HEK293 (cell line): ENCODE results near the gene AADAT.

Experiments used
- CTCF ChIA-PET: fragments of 350-600 bp; formaldehyde crosslinking; extraction: SDS; loops from one replicate; lab custom pipeline; 2021; ENCODE audit warnings: antibody characterized with exemption; lab: Yijun Ruan, JAX
- POLR2A ChIA-PET: fragments of 300-600 bp; formaldehyde crosslinking; extraction: SDS; loops from one replicate; lab custom pipeline; 2020; ENCODE audit warnings: antibody characterized with exemption, inconsistent platforms; lab: Yijun Ruan, JAX
- H3K27ac ChIP-seq: fragments of 200-500 bp; sonication (Bioruptor generic); 2 replicates; pipeline ENCODE4 v1.5.1; 2014; ENCODE audit warnings: low read depth, low read length, control low read depth, inconsistent platforms; ENCODE audit errors: extremely low read depth
- H3K36me3 ChIP-seq, 2 experiments: fragments of 200-500 bp in 1 of 2; sonication (Bioruptor generic) in 1 of 2; 1 replicate in 1 of 2; 2 replicates in 1 of 2; pipeline ENCODE4 v1.5.1; 2014 to 2017; ENCODE audit warnings: inconsistent platforms in 2 of 2, low read length in 2 of 2; ENCODE audit not compliant: control insufficient read depth in 2 of 2, insufficient read depth in 1 of 2
- H3K4me1 ChIP-seq: fragments of 200-500 bp; sonication (Bioruptor generic); 2 replicates; pipeline ENCODE4 v1.5.1; 2014; ENCODE audit warnings: mild to moderate bottlenecking, low read length, inconsistent platforms; ENCODE audit not compliant: control insufficient read depth, insufficient read depth
- H3K4me3 ChIP-seq: 2 replicates; pipeline ENCODE4 v1.5.1; 2011; ENCODE audit warnings: low read depth, mild to moderate bottlenecking, control low read depth, low read length, moderate library complexity
- H3K9me3 ChIP-seq: fragments of 200-500 bp; sonication (Bioruptor generic); 2 replicates; pipeline ENCODE4 v1.5.1; 2014; ENCODE audit warnings: low read depth, low read length, inconsistent platforms; ENCODE audit not compliant: control insufficient read depth, insufficient read depth
- AEBP2 ChIP-seq: fragments of 450-650 bp; formaldehyde crosslinking; IDR thresholded peaks from 2 replicates; pipeline ENCODE4 v1.5.1; 2016; ENCODE audit warnings: missing biosample characterization, missing genetic modification characterization, borderline replicate concordance
- BCL11A ChIP-seq: fragments of 450-650 bp; formaldehyde crosslinking; IDR thresholded peaks from 2 replicates; pipeline ENCODE4 v1.5.1; 2016; ENCODE audit warnings: low read depth, missing biosample characterization, missing genetic modification characterization
- BCL11B ChIP-seq: fragments of 450-650 bp; formaldehyde crosslinking; IDR thresholded peaks from 2 replicates; pipeline ENCODE4 v1.5.1; 2016; ENCODE audit warnings: low read depth, missing biosample characterization, missing genetic modification characterization
- BCL6B ChIP-seq: fragments of 450-650 bp; formaldehyde crosslinking; IDR thresholded peaks from 2 replicates; pipeline ENCODE4 v1.5.1; 2017; ENCODE audit warnings: missing biosample characterization, missing genetic modification characterization
- GLIS1 ChIP-seq: fragments of 450-650 bp; formaldehyde crosslinking; IDR thresholded peaks from 2 replicates; pipeline ENCODE4 v1.5.1; 2016; ENCODE audit warnings: missing biosample characterization, missing genetic modification characterization
- KLF7 ChIP-seq: fragments of 450-650 bp; formaldehyde crosslinking; IDR thresholded peaks from 2 replicates; pipeline ENCODE4 v1.5.1; 2016; ENCODE audit warnings: missing biosample characterization, missing genetic modification characterization, borderline replicate concordance
- KLF8 ChIP-seq: fragments of 450-650 bp; formaldehyde crosslinking; IDR thresholded peaks from 2 replicates; pipeline ENCODE4 v1.5.1; 2016; ENCODE audit warnings: missing biosample characterization, missing genetic modification characterization
- ZBTB11 ChIP-seq: fragments of 450-650 bp; formaldehyde crosslinking; conservative IDR thresholded peaks from 2 replicates; pipeline ENCODE4 v1.5.1; 2016; ENCODE audit warnings: low read depth, missing biosample characterization, missing genetic modification characterization
- ZBTB21 ChIP-seq: fragments of 450-650 bp; formaldehyde crosslinking; IDR thresholded peaks from 2 replicates; pipeline ENCODE4 v1.5.1; 2017; ENCODE audit warnings: missing biosample characterization, missing genetic modification characterization
- ZBTB48 ChIP-seq: fragments of 450-650 bp; formaldehyde crosslinking; IDR thresholded peaks from 2 replicates; pipeline ENCODE4 v1.5.1; 2016; ENCODE audit warnings: missing biosample characterization, missing genetic modification characterization
- ZBTB8A ChIP-seq: fragments of 450-650 bp; formaldehyde crosslinking; IDR thresholded peaks from 2 replicates; pipeline ENCODE4 v1.5.1; 2016; ENCODE audit warnings: missing biosample characterization, missing genetic modification characterization
- ZFP41 ChIP-seq: fragments of 450-650 bp; formaldehyde crosslinking; IDR thresholded peaks from 2 replicates; pipeline ENCODE4 v1.5.1; 2016; ENCODE audit warnings: missing biosample characterization, missing genetic modification characterization, borderline replicate concordance
- ZNF112 ChIP-seq: fragments of 450-650 bp; formaldehyde crosslinking; IDR thresholded peaks from 2 replicates; pipeline ENCODE4 v1.5.0; 2017; ENCODE audit warnings: missing biosample characterization, missing genetic modification characterization
- ZNF133 ChIP-seq: fragments of 450-650 bp; formaldehyde crosslinking; IDR thresholded peaks from 2 replicates; pipeline ENCODE4 v1.5.1; 2016; ENCODE audit warnings: missing biosample characterization, missing genetic modification characterization
- ZNF157 ChIP-seq: fragments of 450-650 bp; formaldehyde crosslinking; IDR thresholded peaks from 2 replicates; pipeline ENCODE4 v1.5.1; 2016; ENCODE audit warnings: missing biosample characterization, missing genetic modification characterization
- ZNF169 ChIP-seq: fragments of 450-650 bp; formaldehyde crosslinking; IDR thresholded peaks from 2 replicates; pipeline ENCODE4 v1.5.1; 2016; ENCODE audit warnings: missing biosample characterization, missing genetic modification characterization
- ZNF214 ChIP-seq: fragments of 450-650 bp; formaldehyde crosslinking; IDR thresholded peaks from 2 replicates; pipeline ENCODE4 v1.5.1; 2017; ENCODE audit warnings: missing biosample characterization, mild to moderate bottlenecking, missing genetic modification characterization, borderline replicate concordance
- ZNF221 ChIP-seq: fragments of 450-650 bp; formaldehyde crosslinking; IDR thresholded peaks from 2 replicates; pipeline ENCODE4 v1.5.1; 2017; ENCODE audit warnings: missing biosample characterization, missing genetic modification characterization, borderline replicate concordance
- ZNF239 ChIP-seq: fragments of 450-650 bp; formaldehyde crosslinking; IDR thresholded peaks from 2 replicates; pipeline ENCODE4 v1.5.1; 2016; ENCODE audit warnings: missing biosample characterization, missing genetic modification characterization
- ZNF248 ChIP-seq: fragments of 450-650 bp; formaldehyde crosslinking; IDR thresholded peaks from 2 replicates; pipeline ENCODE4 v1.5.1; 2017; ENCODE audit warnings: missing biosample characterization, missing genetic modification characterization
- ZNF341 ChIP-seq: fragments of 450-650 bp; formaldehyde crosslinking; IDR thresholded peaks from 2 replicates; pipeline ENCODE4; 2016; ENCODE audit warnings: low read depth, missing biosample characterization, missing genetic modification characterization
- ZNF391 ChIP-seq: fragments of 450-650 bp; formaldehyde crosslinking; IDR thresholded peaks from 2 replicates; pipeline ENCODE4 v1.5.1; 2016; ENCODE audit warnings: low read depth, missing biosample characterization, missing genetic modification characterization, borderline replicate concordance
- ZNF433 ChIP-seq: fragments of 450-650 bp; formaldehyde crosslinking; IDR thresholded peaks from 2 replicates; pipeline ENCODE4 v1.5.1; 2016; ENCODE audit warnings: missing biosample characterization, missing genetic modification characterization, low read depth
- ZNF449 ChIP-seq: fragments of 450-650 bp; formaldehyde crosslinking; IDR thresholded peaks from 2 replicates; pipeline ENCODE4 v1.5.1; 2017; ENCODE audit warnings: missing biosample characterization, mild to moderate bottlenecking, missing genetic modification characterization, moderate library complexity
- ZNF473 ChIP-seq: fragments of 450-650 bp; formaldehyde crosslinking; IDR thresholded peaks from 2 replicates; pipeline ENCODE4 v1.5.1; 2017; ENCODE audit warnings: missing biosample characterization, missing genetic modification characterization
- ZNF514 ChIP-seq: fragments of 450-650 bp; formaldehyde crosslinking; IDR thresholded peaks from 2 replicates; pipeline ENCODE4 v1.5.1; 2016; ENCODE audit warnings: missing biosample characterization, missing genetic modification characterization
- ZNF596 ChIP-seq: fragments of 450-650 bp; IDR thresholded peaks from 2 replicates; pipeline ENCODE4 v1.5.0; 2018; ENCODE audit warnings: missing biosample characterization, mild to moderate bottlenecking, missing genetic modification characterization, moderate library complexity
- ZNF626 ChIP-seq: fragments of 450-650 bp; sonication (Bioruptor Pico); formaldehyde crosslinking; IDR thresholded peaks from 2 replicates; pipeline ENCODE4 v1.5.1; 2018; ENCODE audit warnings: missing biosample characterization, missing genetic modification characterization, inconsistent platforms
- ZNF629 ChIP-seq: fragments of 450-650 bp; formaldehyde crosslinking; IDR thresholded peaks from 2 replicates; pipeline ENCODE4 v1.5.1; 2017; ENCODE audit warnings: missing biosample characterization, missing genetic modification characterization
- ZNF776 ChIP-seq: fragments of 450-650 bp; formaldehyde crosslinking; IDR thresholded peaks from 2 replicates; pipeline ENCODE4 v1.5.0; 2017; ENCODE audit warnings: missing biosample characterization, missing genetic modification characterization, borderline replicate concordance
- ZNF785 ChIP-seq: fragments of 450-650 bp; formaldehyde crosslinking; IDR thresholded peaks from 2 replicates; pipeline ENCODE4 v1.5.1; 2016; ENCODE audit warnings: missing biosample characterization, missing genetic modification characterization
- ZNF792 ChIP-seq: fragments of 450-650 bp; formaldehyde crosslinking; IDR thresholded peaks from 2 replicates; pipeline ENCODE4 v1.5.1; 2016; ENCODE audit warnings: missing biosample characterization, missing genetic modification characterization

The AADAT gene

DNA sequence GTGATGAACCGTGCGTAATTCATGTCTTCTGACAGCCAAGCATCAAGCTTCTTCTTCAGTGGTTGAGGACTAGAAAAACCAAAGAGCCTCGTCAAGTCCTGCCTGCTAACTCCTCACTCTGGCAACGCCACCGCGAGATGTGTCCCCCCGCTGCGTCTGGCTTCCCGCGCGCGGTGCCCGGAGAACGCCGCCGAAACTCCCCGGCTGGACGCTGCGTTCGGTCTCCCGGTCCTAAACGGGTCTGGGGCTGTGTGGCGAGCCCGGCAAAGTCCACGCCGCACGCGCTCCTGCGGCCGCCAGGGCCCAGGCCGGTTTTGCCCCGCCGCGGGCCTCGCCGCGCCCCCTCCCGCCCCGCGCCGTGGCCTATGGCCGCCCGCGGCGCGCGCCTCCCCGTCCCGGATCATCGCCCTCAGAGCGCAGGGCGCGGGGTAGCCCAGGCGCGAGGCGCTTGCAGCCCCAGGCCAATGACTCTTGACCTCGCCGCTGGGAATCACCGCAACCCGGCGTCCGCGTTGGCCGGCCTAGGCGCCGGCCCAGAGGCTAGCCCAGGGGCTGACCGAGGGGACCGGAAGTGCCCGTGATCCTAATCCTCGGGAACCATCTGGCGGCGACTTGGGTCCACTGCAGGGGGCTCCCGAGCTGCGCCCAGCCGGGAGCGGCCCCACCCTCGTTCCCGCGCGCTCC is at the start of gene AADAT:
Gene AADAT (minus strand): TSS at position 289 of the 684 bp plus-strand sequence. CDS start 266 bp downstream, at position 23.
- Histone ChIP-seq H3K27ac (peak within 1 kb of the TSS; percentile 69; the same call in 1 of the 2 replicates), H3K9me3 (no peaks in the 10 kb centered on the region), H3K36me3 (peaks cover 11 to 31% of the 10 kb centered on the region in 2 experiments; a peak in 2 of 3 replicates), H3K4me1 (no peaks in the 10 kb centered on the region), H3K4me3 (peak within 1 kb of the TSS; percentile 66)
- POLR2A ChIA-PET = no interaction called here
- CTCF ChIA-PET = interaction anchor here (0.7 to 1.2 kb wide), 3 partner anchors 279 to 809 kb away, joined by 3 to 4 read pairs (median 3); no protein-coding TSS in a partner anchor
- TF ChIP-seq ZFP41 (tag by site-specific recombination) = no peak
- TF ChIP-seq ZBTB11 (tag by site-specific recombination) = peak; percentile 65
- no peak for TF ChIP-seq ZNF514 (tag by site-specific recombination)
- TF ChIP-seq ZNF391 (tag by site-specific recombination) = no peak
- no peak for TF ChIP-seq ZNF433
- no peak for TF ChIP-seq ZNF157
- no peak for TF ChIP-seq ZNF221
- TF ChIP-seq ZNF248 (tag by site-specific recombination) = no peak
- TF ChIP-seq ZNF776 (tag by site-specific recombination) = no peak
- TF ChIP-seq ZNF596 (tag by site-specific recombination) = no peak
- TF ChIP-seq ZNF133 (tag by site-specific recombination) = no peak
- no peak for TF ChIP-seq ZNF214 (tag by site-specific recombination)
- peak; percentile 42; the same call in 1 of the 2 replicates for TF ChIP-seq BCL11A (tag by site-specific recombination)
- TF ChIP-seq ZNF239 (tag by site-specific recombination) = no peak
- TF ChIP-seq ZBTB8A (tag by site-specific recombination) = peak; percentile 80
- no peak for TF ChIP-seq KLF7 (tag by site-specific recombination)
- TF ChIP-seq KLF8 (tag by site-specific recombination) = 0 out of 2 replicates have a peak, but pooled peaks have one; percentile 26
- TF ChIP-seq GLIS1 (tag by site-specific recombination) = no peak
- no peak for TF ChIP-seq ZNF473
- TF ChIP-seq BCL11B (tag by site-specific recombination) = no peak
- TF ChIP-seq ZNF629 (tag by site-specific recombination) = peak; percentile 11; the same call in 1 of the 2 replicates
- no peak for TF ChIP-seq ZBTB48 (tag by site-specific recombination)
- no peak for TF ChIP-seq ZNF785
- no peak for TF ChIP-seq ZNF626 (tag by site-specific recombination)
- peak; percentile 93 for TF ChIP-seq ZNF449 (tag by site-specific recombination)
- no peak for TF ChIP-seq ZBTB21
- no peak for TF ChIP-seq ZNF792
- no peak for TF ChIP-seq ZNF112
- TF ChIP-seq ZNF341 = no peak
- TF ChIP-seq AEBP2 = no peak
- TF ChIP-seq BCL6B = no peak
- no peak for TF ChIP-seq ZNF169 (tag by site-specific recombination)
